Stimulated activated CD8-positive, alpha-beta memory T cell treated with anti-CD3 and anti-CD28 coated beads, Interleukin-7, amount 100 ng/mL, for 24 hours (primary cell): ENCODE results near the gene ULK3.
A peak's percentile ranks its signal among the peaks of the same experiment; 100 is the strongest.

Experiments used
- DNase-seq: peaks from one replicate; pipeline ENCODE4 v3.0.0-alpha.2; 2020; ENCODE audit warnings: low read depth

The ULK3 gene

GRCh38 chr15:74799255-74799855 lies 43.6 kb downstream of the ULK3 start:
- DNase-seq = no peak

- DNase-seq = no peak
These were observed 44.3 kb downstream of the ULK3 start for GRCh38 chr15:74798388-74799254.

GRCh38 chr15:74795966-74796625 lies 46.9 kb downstream of the ULK3 start:
- no peak for DNase-seq

GRCh38 chr15:74794970-74795349 lies 48.0 kb downstream of the ULK3 start:
- no peak for DNase-seq

- DNase-seq = no peak
These were observed 48.5 kb downstream of the ULK3 start for GRCh38 chr15:74794248-74794969.

GRCh38 chr15:74793135-74794028 lies 49.6 kb downstream of the ULK3 start:
- DNase-seq = no peak

GRCh38 chr15:74792227-74793016 lies 50.5 kb downstream of the ULK3 start:
- DNase-seq = no peak

- no peak for DNase-seq
These were observed 51.3 kb downstream of the ULK3 start for GRCh38 chr15:74791667-74792066.

GRCh38 chr15:74791007-74791406 lies 51.9 kb downstream of the ULK3 start:
- DNase-seq = no peak

- DNase-seq = no peak
These were observed 52.7 kb downstream of the ULK3 start for GRCh38 chr15:74790080-74790916.

- no peak for DNase-seq
These were observed 53.2 kb downstream of the ULK3 start for GRCh38 chr15:74789741-74790079.

GRCh38 chr15:74789171-74789631 lies 53.8 kb downstream of the ULK3 start:
- DNase-seq = no peak

- no peak for DNase-seq
These were observed 54.2 kb downstream of the ULK3 start for GRCh38 chr15:74788683-74789151.

GRCh38 chr15:74788042-74788682 lies 54.8 kb downstream of the ULK3 start:
- no peak for DNase-seq

- peak; percentile 76 for DNase-seq
These were observed 55.5 kb downstream of the ULK3 start for GRCh38 chr15:74787251-74788041.

GRCh38 chr15:74786551-74787165 lies 56.3 kb downstream of the ULK3 start:
- DNase-seq = no peak
